Tibial nerve (tissue), 4 donors: Measurements from ENCODE around the gene SDCCAG8.

Experiments used
- CTCF ChIP-seq, 5 experiments: fragments of 200-600 bp in 3 of 5; fragments of 450-650 bp in 2 of 5; sonication (generic) in 3 of 5; IDR thresholded peaks; one replicate each; pipeline ENCODE4 v1.5.1; 2016 to 2019; ENCODE audit warnings: antibody characterized with exemption in 5 of 5, mild to moderate bottlenecking in 3 of 5, moderate library complexity in 2 of 5
- EP300 ChIP-seq, 2 donors: sonication (generic); formaldehyde crosslinking; IDR thresholded peaks; one replicate each; pipeline ENCODE4 v1.6.1; 2017; ENCODE audit warnings: antibody characterized with exemption in 2 of 2, mild to moderate bottlenecking in 1 of 2

GRCh38 chr1:243217349-243217748 is 38.5 kb upstream of the SDCCAG8 start:
- TF ChIP-seq CTCF (IDR thresholded peaks at IDR 0.05) (no peak), EP300 (IDR thresholded peaks at IDR 0.05) (no peak)
